GM23338 (cell line): ENCODE data around the gene MET. TPM values are rescaled to one million over a fixed set of nuclear protein-coding genes. Genes with fewer than 3 reads are reported as not detected.
"Not testable (repeated sequence)": the region's sequence is repeated elsewhere in the genome, so short reads cannot be mapped to it uniquely, and the experiment has no call there.

ENCODE experiments used
- ATAC-seq: fragments of 200-7000 bp; cut with Tn5 transposase; 3 replicates; pipeline ENCODE4 v1.9.1; 2020
- DNase-seq: peaks from one replicate; pipeline ENCODE4 v3.0.0-alpha.2; 2015; ENCODE audit warnings: low spot score
- H2AFZ ChIP-seq: fragments of 200-600 bp; sonication (generic); 2 replicates; pipeline ENCODE4 v1.8.0; 2016; ENCODE audit warnings: antibody characterized with exemption, mild to moderate bottlenecking, moderate library complexity
- H3F3A ChIP-seq: fragments of 200-600 bp; sonication (generic); replicated peaks from 2 replicates; pipeline ENCODE4 v1.8.0; 2017; ENCODE audit warnings: antibody characterized with exemption, mixed run types, low read depth
- H3K27ac ChIP-seq: fragments of 200-600 bp; sonication (generic); 2 replicates; pipeline ENCODE4 v1.6.1; 2016; ENCODE audit warnings: low read depth
- H3K27me3 ChIP-seq: fragments of 200-600 bp; sonication (generic); 2 replicates; pipeline ENCODE4 v1.8.0; 2016; ENCODE audit warnings: mild to moderate bottlenecking, mixed run types, moderate library complexity; ENCODE audit not compliant: insufficient read depth
- H3K36me3 ChIP-seq: fragments of 200-600 bp; sonication (generic); 2 replicates; pipeline ENCODE4 v1.8.0; 2016; ENCODE audit warnings: mild to moderate bottlenecking; ENCODE audit not compliant: insufficient read depth
- H3K4me1 ChIP-seq: fragments of 200-600 bp; sonication (generic); 2 replicates; pipeline ENCODE4 v1.8.0; 2016; ENCODE audit warnings: mild to moderate bottlenecking, moderate library complexity; ENCODE audit not compliant: insufficient read depth
- H3K4me2 ChIP-seq: fragments of 200-600 bp; sonication (generic); 2 replicates; pipeline ENCODE4 v1.7.1; 2017; ENCODE audit warnings: mixed run types
- H3K4me3 ChIP-seq: fragments of 200-600 bp; sonication (generic); 2 replicates; pipeline ENCODE4 v1.6.1; 2016; ENCODE audit warnings: mixed run types
- H3K79me2 ChIP-seq: fragments of 200-600 bp; sonication (generic); replicated peaks from 2 replicates; pipeline ENCODE4 v1.8.0; 2017; ENCODE audit warnings: mild to moderate bottlenecking; ENCODE audit not compliant: insufficient read depth
- H3K9me2 ChIP-seq: fragments of 200-600 bp; sonication (generic); 2 replicates; pipeline ENCODE4 v1.8.0; 2017; ENCODE audit not compliant: insufficient read depth
- H4K20me1 ChIP-seq: fragments of 200-600 bp; sonication (generic); replicated peaks from 2 replicates; pipeline ENCODE4 v1.8.0; 2017; ENCODE audit warnings: mild to moderate bottlenecking; ENCODE audit not compliant: insufficient read depth
- H3K27ac Mint-ChIP-seq: 2 replicates; pipeline ENCODE4 v1.8.0; 2020; ENCODE audit warnings: inconsistent platforms, mild to moderate bottlenecking, moderate library complexity, mixed read lengths
- H3K27me3 Mint-ChIP-seq: 3 replicates; pipeline ENCODE4 v1.8.0; 2022; ENCODE audit warnings: low read depth, mild to moderate bottlenecking, moderate library complexity, mixed read lengths, inconsistent platforms; ENCODE audit not compliant: insufficient read depth, poor library complexity
- H3K36me3 Mint-ChIP-seq: 3 replicates; pipeline ENCODE4 v1.8.0; 2021; ENCODE audit warnings: low read depth, mild to moderate bottlenecking, inconsistent platforms, moderate library complexity, mixed read lengths
- H3K4me1 Mint-ChIP-seq: 3 replicates; pipeline ENCODE4 v1.8.0; 2020; ENCODE audit warnings: mild to moderate bottlenecking, inconsistent platforms, mixed read lengths
- H3K4me3 Mint-ChIP-seq: 3 replicates; pipeline ENCODE4 v1.8.0; 2021; ENCODE audit warnings: moderate library complexity, mild to moderate bottlenecking, inconsistent platforms, mixed read lengths
- H3K9me3 Mint-ChIP-seq: 3 replicates; pipeline ENCODE4 v1.8.0; 2020; ENCODE audit warnings: moderate library complexity, mild to moderate bottlenecking, inconsistent platforms, mixed read lengths
- CREB1 ChIP-seq: fragments of 250-450 bp; sonication (Bioruptor Pico); IDR thresholded peaks from 2 replicates; pipeline ENCODE4 v1.5.0; 2020; ENCODE audit warnings: low read depth, mild to moderate bottlenecking, moderate library complexity
- EZH2 ChIP-seq: fragments of 200-600 bp; sonication (generic); IDR thresholded peaks from one replicate; pipeline ENCODE4 v1.8.0; 2017; ENCODE audit warnings: antibody characterized with exemption, mild to moderate bottlenecking, low read depth; ENCODE audit not compliant: unreplicated experiment
- EZH2phosphoT487 ChIP-seq: fragments of 200-600 bp; sonication (generic); IDR thresholded peaks from one replicate; pipeline ENCODE4 v1.8.1; 2018; ENCODE audit warnings: antibody characterized with exemption; ENCODE audit not compliant: unreplicated experiment
- JUNB ChIP-seq: IDR thresholded peaks from one replicate; pipeline ENCODE4 v1.6.1; 2016; ENCODE audit warnings: antibody characterized with exemption; ENCODE audit not compliant: unreplicated experiment
- NANOG ChIP-seq: IDR thresholded peaks from 2 replicates; pipeline ENCODE4 v1.6.1; 2016; ENCODE audit warnings: antibody characterized with exemption, borderline replicate concordance
- POLR2AphosphoS5 ChIP-seq: IDR thresholded peaks from 2 replicates; pipeline ENCODE4 v1.6.1; 2016; ENCODE audit warnings: antibody characterized with exemption, low read depth
- STAT1 ChIP-seq: IDR thresholded peaks from one replicate; pipeline ENCODE4 v1.6.1; 2016; ENCODE audit warnings: antibody characterized with exemption; ENCODE audit not compliant: unreplicated experiment
- ZNF331 ChIP-seq: fragments of 250-450 bp; sonication (Bioruptor Pico); IDR thresholded peaks from 2 replicates; pipeline ENCODE4 v1.5.0; 2020; ENCODE audit warnings: low read depth, mild to moderate bottlenecking, moderate library complexity
- polyA plus RNA-seq: library from polyadenylated mRNA; unstranded; fragments of >200 nt; fragmentation: Nextera tagmentation; extraction: Ambion mirVana; gene quantifications from 2 replicates; pipeline ENCODE4 v1.2.1, GENCODE V29; 2016
- total RNA-seq: library from RNA; depleted of rRNA; stranded (reverse); fragments of >200 nt; shearing (Covaris generic); gene quantifications from 2 replicates; pipeline ENCODE4 v1.2.3, GENCODE V29; 2014
- TF ChIP-seq, protein P1 (sequence below): IDR thresholded peaks from 2 replicates; pipeline ENCODE4 v1.6.1; 2016; ENCODE audit warnings: antibody characterized with exemption
- TF ChIP-seq, protein P2 (sequence below): fragments of 250-450 bp; sonication (Bioruptor Pico); IDR thresholded peaks from 2 replicates; pipeline ENCODE4 v1.5.0; 2020; ENCODE audit warnings: mild to moderate bottlenecking, moderate library complexity
- TF ChIP-seq, protein P3 (sequence below): IDR thresholded peaks from one replicate; pipeline ENCODE4 v1.6.1; 2018; ENCODE audit warnings: antibody characterized with exemption; ENCODE audit not compliant: unreplicated experiment

MET gene
- total and polyA plus RNA-seq, 2 experiments from 2014 or later, result 4.8 to 23.1 TPM

DNA sequence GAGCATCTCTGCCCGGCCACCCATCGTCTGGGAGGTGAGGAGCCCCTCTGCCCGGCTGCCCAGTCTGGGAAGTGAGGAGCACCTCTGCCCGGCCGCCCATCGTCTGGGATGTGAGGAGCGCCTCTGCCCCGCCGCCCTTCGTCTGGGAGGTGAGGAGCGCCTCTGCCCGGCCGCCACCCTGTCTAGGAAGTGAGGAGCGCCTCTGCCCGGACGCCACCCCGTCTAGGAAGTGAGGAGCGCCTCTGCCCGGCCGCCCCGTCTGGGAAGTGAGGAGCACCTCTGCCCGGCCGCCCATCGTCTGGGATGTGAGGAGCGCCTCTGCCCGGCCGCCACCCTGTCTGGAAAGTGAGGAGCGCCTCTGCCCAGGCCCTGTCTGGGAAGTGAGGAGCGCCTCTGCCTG, 33.4 kb upstream of the MET start:
- not testable (repeated sequence) for H3K27ac Mint-ChIP-seq, H3K4me1 ChIP-seq, H4K20me1 ChIP-seq, H3K9me2 ChIP-seq, H3K4me2 ChIP-seq, H3K27ac ChIP-seq, H3K79me2 ChIP-seq, ATAC-seq, H3K36me3 ChIP-seq, DNase-seq, H3K4me1 Mint-ChIP-seq, H3K27me3 ChIP-seq, H3K27me3 Mint-ChIP-seq, H3K4me3 ChIP-seq, H3F3A ChIP-seq, H3K36me3 Mint-ChIP-seq, H3K4me3 Mint-ChIP-seq, H2AFZ ChIP-seq
- peaks cover 11% of the 10 kb centered on the region for H3K9me3 Mint-ChIP-seq

DNA sequence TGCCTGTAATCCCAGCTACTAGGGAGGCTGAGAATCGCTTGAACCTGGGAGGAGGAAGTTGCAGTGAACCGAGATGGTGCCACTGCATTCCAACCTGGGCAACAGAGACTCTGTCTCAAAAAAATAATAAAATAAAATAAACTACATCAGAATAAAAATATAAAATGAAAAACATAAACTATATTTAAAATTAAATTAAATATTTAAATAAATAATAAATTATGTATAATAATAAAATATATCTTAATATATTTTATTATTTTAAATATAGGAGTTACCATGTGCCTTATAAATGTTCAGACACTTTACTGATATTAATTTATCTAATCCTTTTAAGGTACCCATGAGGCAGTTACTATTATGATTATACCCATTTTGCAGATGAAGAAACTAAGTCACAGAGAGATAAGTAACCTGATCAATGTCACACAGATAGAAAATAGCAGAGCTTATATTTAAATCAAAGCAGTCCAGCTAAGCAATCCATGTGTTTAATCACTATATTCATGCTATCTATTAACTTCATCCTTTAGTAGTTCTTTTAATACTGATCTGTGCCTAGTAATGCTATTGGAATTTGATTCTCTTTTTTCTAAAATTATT, 30.3 kb upstream of the MET start:
- H3K36me3 ChIP-seq, result 0 out of 2 replicates have a peak, but pooled peaks cover 3% of the 10 kb centered on the region
- no peak for ATAC-seq
- H3K36me3 Mint-ChIP-seq, result peaks cover 9% of the 10 kb centered on the region; the same call in 2 of the 3 replicates
- peaks cover 11% of the 10 kb centered on the region for H3K9me3 Mint-ChIP-seq
- no peak overlapping the region for H3K27ac ChIP-seq
- no peaks in the 10 kb centered on the region for H3K9me2 ChIP-seq
- H4K20me1 ChIP-seq, result no peaks in the 10 kb centered on the region
- no peaks in the 10 kb centered on the region for H3K4me1 Mint-ChIP-seq
- H3K4me3 Mint-ChIP-seq, result no peak overlapping the region
- DNase-seq, result no peak
- no peaks in the 10 kb centered on the region for H3F3A ChIP-seq
- no peak overlapping the region for H3K4me2 ChIP-seq
- H3K4me3 ChIP-seq, result no peak overlapping the region
- H3K27me3 Mint-ChIP-seq, result no peaks in the 10 kb centered on the region
- H3K4me1 ChIP-seq, result no peaks in the 10 kb centered on the region
- no peaks in the 10 kb centered on the region for H3K27me3 ChIP-seq
- no peak overlapping the region for H3K27ac Mint-ChIP-seq
- H3K79me2 ChIP-seq, result no peaks in the 10 kb centered on the region
- no peak overlapping the region for H2AFZ ChIP-seq
- TF ChIP-seq NANOG (no peak), CREB1 (CRISPR knock-in tag) (no peak), ZNF331 (CRISPR knock-in tag) (no peak), JUNB (no peak), POLR2AphosphoS5 (no peak), STAT1 (no peak), EZH2phosphoT487 (no peak), EZH2 (no peak)
- TF ChIP-seq, protein P1, sequence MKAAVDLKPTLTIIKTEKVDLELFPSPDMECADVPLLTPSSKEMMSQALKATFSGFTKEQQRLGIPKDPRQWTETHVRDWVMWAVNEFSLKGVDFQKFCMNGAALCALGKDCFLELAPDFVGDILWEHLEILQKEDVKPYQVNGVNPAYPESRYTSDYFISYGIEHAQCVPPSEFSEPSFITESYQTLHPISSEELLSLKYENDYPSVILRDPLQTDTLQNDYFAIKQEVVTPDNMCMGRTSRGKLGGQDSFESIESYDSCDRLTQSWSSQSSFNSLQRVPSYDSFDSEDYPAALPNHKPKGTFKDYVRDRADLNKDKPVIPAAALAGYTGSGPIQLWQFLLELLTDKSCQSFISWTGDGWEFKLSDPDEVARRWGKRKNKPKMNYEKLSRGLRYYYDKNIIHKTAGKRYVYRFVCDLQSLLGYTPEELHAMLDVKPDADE, result no peak
- TF ChIP-seq, protein P2, sequence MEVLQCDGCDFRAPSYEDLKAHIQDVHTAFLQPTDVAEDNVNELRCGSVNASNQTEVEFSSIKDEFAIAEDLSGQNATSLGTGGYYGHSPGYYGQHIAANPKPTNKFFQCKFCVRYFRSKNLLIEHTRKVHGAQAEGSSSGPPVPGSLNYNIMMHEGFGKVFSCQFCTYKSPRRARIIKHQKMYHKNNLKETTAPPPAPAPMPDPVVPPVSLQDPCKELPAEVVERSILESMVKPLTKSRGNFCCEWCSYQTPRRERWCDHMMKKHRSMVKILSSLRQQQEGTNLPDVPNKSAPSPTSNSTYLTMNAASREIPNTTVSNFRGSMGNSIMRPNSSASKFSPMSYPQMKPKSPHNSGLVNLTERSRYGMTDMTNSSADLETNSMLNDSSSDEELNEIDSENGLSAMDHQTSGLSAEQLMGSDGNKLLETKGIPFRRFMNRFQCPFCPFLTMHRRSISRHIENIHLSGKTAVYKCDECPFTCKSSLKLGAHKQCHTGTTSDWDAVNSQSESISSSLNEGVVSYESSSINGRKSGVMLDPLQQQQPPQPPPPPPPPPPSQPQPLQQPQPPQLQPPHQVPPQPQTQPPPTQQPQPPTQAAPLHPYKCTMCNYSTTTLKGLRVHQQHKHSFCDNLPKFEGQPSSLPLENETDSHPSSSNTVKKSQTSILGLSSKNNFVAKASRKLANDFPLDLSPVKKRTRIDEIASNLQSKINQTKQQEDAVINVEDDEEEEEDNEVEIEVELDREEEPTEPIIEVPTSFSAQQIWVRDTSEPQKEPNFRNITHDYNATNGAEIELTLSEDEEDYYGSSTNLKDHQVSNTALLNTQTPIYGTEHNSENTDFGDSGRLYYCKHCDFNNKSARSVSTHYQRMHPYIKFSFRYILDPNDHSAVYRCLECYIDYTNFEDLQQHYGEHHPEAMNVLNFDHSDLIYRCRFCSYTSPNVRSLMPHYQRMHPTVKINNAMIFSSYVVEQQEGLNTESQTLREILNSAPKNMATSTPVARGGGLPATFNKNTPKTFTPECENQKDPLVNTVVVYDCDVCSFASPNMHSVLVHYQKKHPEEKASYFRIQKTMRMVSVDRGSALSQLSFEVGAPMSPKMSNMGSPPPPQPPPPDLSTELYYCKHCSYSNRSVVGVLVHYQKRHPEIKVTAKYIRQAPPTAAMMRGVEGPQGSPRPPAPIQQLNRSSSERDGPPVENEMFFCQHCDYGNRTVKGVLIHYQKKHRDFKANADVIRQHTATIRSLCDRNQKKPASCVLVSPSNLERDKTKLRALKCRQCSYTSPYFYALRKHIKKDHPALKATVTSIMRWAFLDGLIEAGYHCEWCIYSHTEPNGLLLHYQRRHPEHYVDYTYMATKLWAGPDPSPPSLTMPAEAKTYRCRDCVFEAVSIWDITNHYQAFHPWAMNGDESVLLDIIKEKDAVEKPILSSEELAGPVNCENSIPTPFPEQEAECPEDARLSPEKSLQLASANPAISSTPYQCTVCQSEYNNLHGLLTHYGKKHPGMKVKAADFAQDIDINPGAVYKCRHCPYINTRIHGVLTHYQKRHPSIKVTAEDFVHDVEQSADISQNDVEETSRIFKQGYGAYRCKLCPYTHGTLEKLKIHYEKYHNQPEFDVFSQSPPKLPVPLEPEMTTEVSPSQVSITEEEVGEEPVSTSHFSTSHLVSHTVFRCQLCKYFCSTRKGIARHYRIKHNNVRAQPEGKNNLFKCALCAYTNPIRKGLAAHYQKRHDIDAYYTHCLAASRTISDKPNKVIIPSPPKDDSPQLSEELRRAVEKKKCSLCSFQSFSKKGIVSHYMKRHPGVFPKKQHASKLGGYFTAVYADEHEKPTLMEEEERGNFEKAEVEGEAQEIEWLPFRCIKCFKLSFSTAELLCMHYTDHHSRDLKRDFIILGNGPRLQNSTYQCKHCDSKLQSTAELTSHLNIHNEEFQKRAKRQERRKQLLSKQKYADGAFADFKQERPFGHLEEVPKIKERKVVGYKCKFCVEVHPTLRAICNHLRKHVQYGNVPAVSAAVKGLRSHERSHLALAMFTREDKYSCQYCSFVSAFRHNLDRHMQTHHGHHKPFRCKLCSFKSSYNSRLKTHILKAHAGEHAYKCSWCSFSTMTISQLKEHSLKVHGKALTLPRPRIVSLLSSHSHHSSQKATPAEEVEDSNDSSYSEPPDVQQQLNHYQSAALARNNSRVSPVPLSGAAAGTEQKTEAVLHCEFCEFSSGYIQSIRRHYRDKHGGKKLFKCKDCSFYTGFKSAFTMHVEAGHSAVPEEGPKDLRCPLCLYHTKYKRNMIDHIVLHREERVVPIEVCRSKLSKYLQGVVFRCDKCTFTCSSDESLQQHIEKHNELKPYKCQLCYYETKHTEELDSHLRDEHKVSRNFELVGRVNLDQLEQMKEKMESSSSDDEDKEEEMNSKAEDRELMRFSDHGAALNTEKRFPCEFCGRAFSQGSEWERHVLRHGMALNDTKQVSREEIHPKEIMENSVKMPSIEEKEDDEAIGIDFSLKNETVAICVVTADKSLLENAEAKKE (CRISPR knock-in tag), result no peak
- TF ChIP-seq, protein P3, sequence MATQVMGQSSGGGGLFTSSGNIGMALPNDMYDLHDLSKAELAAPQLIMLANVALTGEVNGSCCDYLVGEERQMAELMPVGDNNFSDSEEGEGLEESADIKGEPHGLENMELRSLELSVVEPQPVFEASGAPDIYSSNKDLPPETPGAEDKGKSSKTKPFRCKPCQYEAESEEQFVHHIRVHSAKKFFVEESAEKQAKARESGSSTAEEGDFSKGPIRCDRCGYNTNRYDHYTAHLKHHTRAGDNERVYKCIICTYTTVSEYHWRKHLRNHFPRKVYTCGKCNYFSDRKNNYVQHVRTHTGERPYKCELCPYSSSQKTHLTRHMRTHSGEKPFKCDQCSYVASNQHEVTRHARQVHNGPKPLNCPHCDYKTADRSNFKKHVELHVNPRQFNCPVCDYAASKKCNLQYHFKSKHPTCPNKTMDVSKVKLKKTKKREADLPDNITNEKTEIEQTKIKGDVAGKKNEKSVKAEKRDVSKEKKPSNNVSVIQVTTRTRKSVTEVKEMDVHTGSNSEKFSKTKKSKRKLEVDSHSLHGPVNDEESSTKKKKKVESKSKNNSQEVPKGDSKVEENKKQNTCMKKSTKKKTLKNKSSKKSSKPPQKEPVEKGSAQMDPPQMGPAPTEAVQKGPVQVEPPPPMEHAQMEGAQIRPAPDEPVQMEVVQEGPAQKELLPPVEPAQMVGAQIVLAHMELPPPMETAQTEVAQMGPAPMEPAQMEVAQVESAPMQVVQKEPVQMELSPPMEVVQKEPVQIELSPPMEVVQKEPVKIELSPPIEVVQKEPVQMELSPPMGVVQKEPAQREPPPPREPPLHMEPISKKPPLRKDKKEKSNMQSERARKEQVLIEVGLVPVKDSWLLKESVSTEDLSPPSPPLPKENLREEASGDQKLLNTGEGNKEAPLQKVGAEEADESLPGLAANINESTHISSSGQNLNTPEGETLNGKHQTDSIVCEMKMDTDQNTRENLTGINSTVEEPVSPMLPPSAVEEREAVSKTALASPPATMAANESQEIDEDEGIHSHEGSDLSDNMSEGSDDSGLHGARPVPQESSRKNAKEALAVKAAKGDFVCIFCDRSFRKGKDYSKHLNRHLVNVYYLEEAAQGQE, result no peak
